ENCODE data around the gene LMO3. TPM values are rescaled to one million over a fixed set of nuclear protein-coding genes. Genes with fewer than 3 reads are reported as not detected.

The LMO3 gene
- total and polyA plus RNA-seq, 2 of the 8 experiments (the other 6 are each of a cell fraction or from before 2014, with no cell fraction given), result 4.7 to 16.7 TPM

GRCh38 chr12:16619537-16619936 is 13.6 kb upstream of the LMO3 start:
- H3K23me2 ChIP-seq (ENCODE audit: low read depth, low read length), result no peaks in the 10 kb centered on the region
- no peak overlapping the region for H3K14ac ChIP-seq (ENCODE audit: insufficient read length)
- H3K9me3 ChIP-seq (ENCODE audit: insufficient read depth in 2 of 2, low read depth in 1 of 2, low read length in 1 of 2), result no peaks in the 10 kb centered on the region; a peak in 1 of 4 replicates
- H2BK15ac ChIP-seq (ENCODE audit: low read length), result no peak overlapping the region
- no peaks in the 10 kb centered on the region for H3K79me1 ChIP-seq (ENCODE audit: low read depth, low read length)
- CTCF ChIA-PET (ENCODE audit: partially characterized antibody), result interaction anchor here (1.0 to 1.1 kb wide), 2 partner anchors 10 to 68 kb away, joined by 3 read pairs; no protein-coding TSS in a partner anchor
- no peak overlapping the region for H3K4me2 ChIP-seq (ENCODE audit: insufficient read depth in 1 of 2, low read depth in 2 of 2, low read length in 2 of 2)
- no peak overlapping the region for H2BK120ac ChIP-seq (replicated peaks; ENCODE audit: low read depth, low read length)
- H3K79me2 ChIP-seq (ENCODE audit: control insufficient read depth in 1 of 2, insufficient read depth in 2 of 2, low read length in 2 of 2), result no peaks in the 10 kb centered on the region
- H3K27me3 ChIP-seq (replicated peaks in 1 of 4; ENCODE audit: control insufficient read depth in 3 of 4, extremely low read depth in 1 of 4, insufficient read depth in 3 of 4, low read length in 3 of 4), result no peaks in the 10 kb centered on the region
- H3K23ac ChIP-seq (ENCODE audit: insufficient read length), result no peak overlapping the region
- H2BK12ac ChIP-seq (ENCODE audit: low read depth, low read length), result no peak overlapping the region
- H3K27ac ChIP-seq (ENCODE audit: low read depth, low read length), result no peak overlapping the region
- H2BK20ac ChIP-seq (ENCODE audit: low read length), result no peak overlapping the region
- H2AFZ ChIP-seq (ENCODE audit: low read length), result no peak overlapping the region
- no peak overlapping the region for H4K8ac ChIP-seq (ENCODE audit: extremely low read depth, insufficient read depth, low read length)
- no peak overlapping the region for H3K4me3 ChIP-seq (ENCODE audit: extremely low read depth in 1 of 4, insufficient read depth in 2 of 4, low read depth in 3 of 4, low read length in 4 of 4)
- no peak overlapping the region for H3K9ac ChIP-seq (replicated peaks in 1 of 4; ENCODE audit: extremely low read depth in 1 of 4, low read depth in 3 of 4, low read length in 3 of 4)
- no peaks in the 10 kb centered on the region for H4K20me1 ChIP-seq (replicated peaks in 1 of 2; ENCODE audit: control insufficient read depth in 1 of 2, insufficient read depth in 2 of 2, low read length in 2 of 2)
- no peak overlapping the region for H4K5ac ChIP-seq (ENCODE audit: insufficient read length, low read depth, low read length)
- H3K4me1 ChIP-seq (replicated peaks in 1 of 4; ENCODE audit: control insufficient read depth in 3 of 4, insufficient read depth in 4 of 4, low read length in 3 of 4), result no peaks in the 10 kb centered on the region
- no peak overlapping the region for H3K56ac ChIP-seq (replicated peaks; ENCODE audit: insufficient read length, low read depth, low read length)
- no peak overlapping the region for H2AK5ac ChIP-seq (ENCODE audit: low read depth, low read length)
- TF ChIP-seq EP300 (IDR thresholded peaks at IDR 0.05; ENCODE audit: borderline replicate concordance in 1 of 2, low read depth in 2 of 2, low read length in 2 of 2), result no peak
- no peak for TF ChIP-seq MAX (IDR thresholded peaks at IDR 0.05)
- no peak for TF ChIP-seq BACH1 (IDR thresholded peaks at IDR 0.05; ENCODE audit: low read length)
- no peak for TF ChIP-seq KDM4A (IDR thresholded peaks at IDR 0.05; ENCODE audit: low read depth, low read length, severe bottlenecking)
- POLR2A ChIA-PET (ENCODE audit: partially characterized antibody), result no interaction called here
- H4K91ac ChIP-seq (replicated peaks; ENCODE audit: insufficient read length, low read length), result no peak overlapping the region
- no peak for FAIRE-seq
- H3K18ac ChIP-seq (ENCODE audit: extremely low read depth, low read length), result no peak overlapping the region
- H3K4ac ChIP-seq (replicated peaks; ENCODE audit: insufficient read length, low read depth, low read length), result no peak overlapping the region
- H2BK5ac ChIP-seq (ENCODE audit: low read depth, low read length), result no peak overlapping the region
- H3K36me3 ChIP-seq (ENCODE audit: control insufficient read depth in 2 of 4, insufficient read depth in 4 of 4, low read length in 3 of 4), result no peaks in the 10 kb centered on the region
- no peak for DNase-seq (ENCODE audit: low read depth in 1 of 2, low spot score in 2 of 2)

Measured in H1 (cell line).